ENCODE measurements around the gene HMGB3. TPM values are rescaled to one million over a fixed set of nuclear protein-coding genes. Genes with fewer than 3 reads are reported as not detected.
"Not testable (repeated sequence)": the region's sequence is repeated elsewhere in the genome, so short reads cannot be mapped to it uniquely, and the experiment has no call there.

The HMGB3 gene
- 33.2 and 40.7 TPM in 2 replicates for total RNA-seq

GRCh38 chrX:150982788-150983520 is at the start of gene HMGB3:
Gene HMGB3, plus strand, starts transcription at chrX:150983335. Its CDS starts 2,265 bp downstream, at chrX:150985600.
- DNase-seq (ENCODE audit: low read depth, low spot score) = peak; percentile 63

DNA sequence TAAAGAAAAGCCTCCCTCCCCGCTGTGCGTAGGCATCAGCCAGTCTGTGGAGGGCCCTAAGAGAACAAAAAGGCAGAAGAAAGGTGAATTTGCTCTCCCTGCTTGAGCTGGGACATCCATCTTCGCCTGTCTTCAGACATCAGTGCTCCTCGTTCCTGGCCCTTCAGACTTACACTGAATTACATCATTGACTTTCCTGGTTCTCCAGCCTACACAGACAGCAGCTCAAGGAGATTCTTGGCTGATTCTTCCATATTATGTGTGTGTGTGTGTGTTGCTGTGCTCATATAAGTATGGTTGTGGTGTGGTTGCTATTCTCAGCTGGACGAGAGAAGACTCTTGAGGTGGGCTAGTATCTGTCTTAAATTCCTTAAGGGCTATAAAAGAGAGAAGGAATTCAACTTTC is 49.2 kb upstream of the HMGB3 start:
- no peak for DNase-seq (ENCODE audit: low read depth, low spot score)

- DNase-seq (ENCODE audit: low read depth, low spot score) = no peak
Measured at GRCh38 chrX:150934453-150934852, 48.7 kb upstream of the HMGB3 start.

GRCh38 chrX:150935467-150935866 is 47.7 kb upstream of the HMGB3 start:
- DNase-seq (ENCODE audit: low read depth, low spot score) = no peak

DNA sequence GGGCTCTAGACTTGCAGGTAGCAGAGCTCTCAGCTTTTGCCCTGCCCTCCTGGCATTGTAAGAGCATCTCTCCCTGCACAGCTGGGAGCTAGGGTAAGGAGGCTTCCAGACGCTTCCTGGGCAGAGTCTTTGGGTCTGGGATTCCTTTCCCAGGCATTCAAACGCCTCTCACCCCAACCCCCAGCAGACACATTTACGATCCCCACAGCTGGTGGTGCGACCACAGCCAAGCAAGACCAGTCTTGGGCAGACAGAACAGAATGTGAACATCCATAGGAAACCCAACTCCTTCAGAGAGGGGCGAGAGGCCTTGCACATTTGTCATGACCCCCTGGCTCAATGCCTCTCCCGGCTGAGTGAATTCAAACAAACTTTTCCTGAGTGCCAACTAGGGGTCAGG is 46.6 kb upstream of the HMGB3 start:
- DNase-seq (ENCODE audit: low read depth, low spot score) = no peak

- DNase-seq (ENCODE audit: low read depth, low spot score) = no peak
Measured at GRCh38 chrX:150940844-150941495, 42.2 kb upstream of the HMGB3 start.

DNA sequence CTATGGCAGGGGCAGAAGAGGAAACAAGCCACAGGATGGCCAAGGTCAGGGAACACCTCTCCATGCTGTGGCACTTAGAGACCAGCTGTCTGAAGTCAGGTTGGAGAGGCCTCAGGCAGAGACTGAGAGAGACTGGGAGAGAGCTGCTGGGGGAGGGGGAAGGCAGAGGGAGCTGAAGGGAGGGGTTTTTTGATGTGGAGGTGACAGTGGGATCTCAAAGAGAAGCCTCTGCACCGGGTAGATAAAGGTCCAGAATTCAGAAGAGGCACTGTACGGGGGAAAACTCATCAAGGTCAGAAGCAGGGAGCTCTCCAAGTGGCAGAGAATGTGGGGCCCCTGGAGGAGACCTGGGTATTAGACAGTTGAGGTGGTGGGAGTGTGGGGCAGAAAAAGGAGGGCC is 41.6 kb upstream of the HMGB3 start:
- no peak for DNase-seq (ENCODE audit: low read depth, low spot score)

GRCh38 chrX:150942942-150943594 is 40.1 kb upstream of the HMGB3 start:
- DNase-seq (ENCODE audit: low read depth, low spot score) = no peak

DNA sequence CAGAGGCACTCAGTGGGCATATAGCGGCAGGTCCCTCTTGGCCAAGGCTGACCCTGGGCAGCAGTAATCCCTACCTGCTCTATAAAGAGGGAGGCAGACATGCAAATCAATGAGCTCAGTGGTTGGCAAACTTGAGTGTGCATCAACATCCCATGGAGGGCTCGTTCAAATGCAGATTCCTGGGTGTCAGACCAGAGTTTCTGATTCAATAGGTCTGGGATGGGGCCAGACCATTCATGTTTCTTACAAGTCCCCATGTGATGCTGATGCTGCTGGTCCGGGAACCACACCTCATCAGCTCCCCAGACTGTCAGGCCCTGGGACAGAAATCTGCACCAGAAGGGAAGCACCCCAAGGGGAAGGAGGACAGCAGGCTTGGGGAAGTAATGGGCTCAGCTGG is 38.9 kb upstream of the HMGB3 start:
- DNase-seq (ENCODE audit: low read depth, low spot score) = no peak

GRCh38 chrX:150954951-150955350 is 28.2 kb upstream of the HMGB3 start:
- no peak for DNase-seq (ENCODE audit: low read depth, low spot score)

DNA sequence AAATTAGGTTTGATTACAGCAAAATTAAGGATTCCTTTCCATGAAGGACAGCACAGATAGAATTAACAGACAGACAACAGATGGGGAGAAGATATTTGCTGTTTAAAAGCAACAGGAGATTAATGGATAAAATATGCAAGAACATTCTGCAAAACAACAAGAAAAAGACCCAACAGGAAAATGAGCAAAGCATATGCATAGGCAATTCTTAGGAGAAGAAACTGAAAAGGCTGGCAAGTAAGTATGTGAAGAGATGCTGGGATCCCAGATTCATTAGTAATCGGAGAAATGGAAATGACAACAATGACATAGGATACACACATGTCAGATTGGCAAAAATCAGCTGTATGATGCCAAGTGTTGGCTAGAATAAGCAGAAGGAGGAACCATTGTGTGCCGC is 27.5 kb upstream of the HMGB3 start:
- DNase-seq (ENCODE audit: low read depth, low spot score) = no peak

DNA sequence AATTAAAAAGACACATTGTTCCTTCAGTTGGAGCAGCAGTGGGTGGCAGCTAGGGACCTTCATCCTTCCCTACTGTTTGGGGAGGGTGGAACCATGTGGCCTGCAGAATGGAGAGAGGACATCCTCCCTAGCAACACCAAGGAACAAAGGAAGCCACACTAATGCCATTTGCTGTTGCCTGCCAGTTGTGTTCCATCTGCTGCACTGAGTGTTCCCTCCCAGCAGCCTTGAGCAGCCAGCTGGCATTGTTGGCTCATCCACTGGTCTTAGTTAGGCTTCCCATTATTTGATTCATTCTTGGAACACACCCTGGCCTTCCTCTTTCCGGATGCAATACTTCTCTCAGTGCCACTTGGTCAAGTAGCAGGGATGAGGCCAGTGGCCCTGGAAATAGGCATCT is 25.0 kb upstream of the HMGB3 start:
- DNase-seq (ENCODE audit: low read depth, low spot score) = no peak

GRCh38 chrX:150959557-150959956 is 23.6 kb upstream of the HMGB3 start:
- DNase-seq (ENCODE audit: low read depth, low spot score) = no peak

DNA sequence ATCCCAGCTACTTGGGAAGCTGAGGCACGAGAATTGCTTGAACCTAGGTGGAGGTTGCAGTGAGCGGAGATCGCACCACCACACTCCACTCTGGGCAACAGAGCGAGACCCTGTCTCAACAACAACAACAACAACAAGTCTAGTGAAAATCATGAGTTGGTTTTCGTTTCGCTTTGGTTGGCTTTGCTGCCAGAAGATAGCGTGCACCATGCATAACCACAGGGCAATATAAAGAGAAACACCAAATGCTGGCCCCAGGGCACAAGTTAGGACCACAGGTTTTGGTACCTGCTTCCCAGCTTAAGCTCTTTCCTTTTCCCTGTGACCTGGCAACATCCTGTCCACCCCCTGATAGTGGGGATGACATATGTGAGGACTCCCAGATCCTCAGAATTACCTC is 21.5 kb upstream of the HMGB3 start:
- DNase-seq (ENCODE audit: low read depth, low spot score) = no peak

- DNase-seq (ENCODE audit: low read depth, low spot score) = not testable (repeated sequence)
Measured at GRCh38 chrX:150964416-150964815, 18.7 kb upstream of the HMGB3 start.

DNA sequence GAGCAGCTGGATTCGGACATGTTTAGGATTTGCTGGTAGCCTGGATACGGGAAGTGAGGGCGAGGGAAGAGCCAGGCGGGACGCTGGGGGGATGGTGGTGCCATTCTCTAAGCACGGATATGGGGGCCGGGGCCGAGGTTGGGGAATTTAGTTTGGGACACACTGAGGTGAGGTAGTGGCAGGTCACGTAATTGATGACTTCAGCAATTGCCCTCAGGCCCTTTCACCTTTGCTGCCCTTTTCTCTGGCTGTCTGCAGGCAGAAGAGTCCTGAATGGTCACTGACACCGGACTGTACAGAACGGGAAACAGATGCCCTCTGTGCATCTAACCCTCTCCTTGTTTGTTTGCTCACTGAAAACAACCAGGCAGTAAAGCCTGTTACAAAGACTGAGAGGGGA is 16.9 kb upstream of the HMGB3 start:
- DNase-seq (ENCODE audit: low read depth, low spot score) = no peak

DNA sequence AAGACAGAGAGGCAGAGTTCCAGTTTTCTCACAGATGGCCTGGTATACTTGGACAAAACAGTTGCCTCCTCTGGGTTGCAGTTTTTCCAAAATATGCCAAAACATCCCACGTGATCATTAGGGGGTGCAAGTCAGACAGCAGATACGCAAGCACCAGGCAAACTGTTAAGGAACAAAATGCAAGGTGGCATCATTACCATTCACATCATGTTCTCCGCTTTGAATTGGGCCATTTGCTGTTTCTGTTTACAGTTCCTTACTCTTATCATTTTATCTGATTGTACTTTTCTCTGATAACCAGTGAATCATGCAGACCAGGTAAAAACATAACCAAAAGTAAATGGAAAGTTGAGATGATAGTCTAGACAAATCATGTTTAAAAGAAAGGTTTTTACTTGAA is 16.4 kb upstream of the HMGB3 start:
- no peak for DNase-seq (ENCODE audit: low read depth, low spot score)

DNA sequence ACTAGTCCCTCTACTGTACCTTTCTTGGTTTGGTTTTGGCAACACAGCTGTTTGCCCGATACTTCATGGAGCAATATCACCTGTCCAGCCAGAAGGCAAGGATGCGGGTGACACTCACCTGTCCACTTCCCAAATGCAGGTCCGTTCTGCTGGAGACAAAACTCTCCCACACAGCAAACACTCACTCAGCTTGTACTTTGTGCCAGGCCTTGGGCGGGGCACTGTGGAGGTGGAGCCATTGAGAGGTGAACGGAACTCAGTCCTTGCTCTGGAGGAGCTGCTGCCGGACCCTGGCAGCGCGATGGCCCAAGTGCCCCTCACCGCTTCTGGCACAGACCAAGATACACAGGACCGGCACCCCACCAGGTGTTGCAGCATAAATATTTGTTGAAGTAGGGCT is 15.3 kb upstream of the HMGB3 start:
- no peak for DNase-seq (ENCODE audit: low read depth, low spot score)

- no peak for DNase-seq (ENCODE audit: low read depth, low spot score)
Measured at GRCh38 chrX:150968862-150969720, 14.0 kb upstream of the HMGB3 start.

- no peak for DNase-seq (ENCODE audit: low read depth, low spot score)
Measured at GRCh38 chrX:150972450-150972849, 10.7 kb upstream of the HMGB3 start.

GRCh38 chrX:150975655-150976390 is 7.3 kb upstream of the HMGB3 start:
- no peak for DNase-seq (ENCODE audit: low read depth, low spot score)
